AG04449 (cell line): ENCODE data around the gene CEACAM18.

Experiments used
- CTCF ChIA-PET: fragments of 350-600 bp; formaldehyde crosslinking; extraction: SDS; loops from one replicate; lab custom pipeline; 2021; ENCODE audit warnings: antibody characterized with exemption; lab: Yijun Ruan, JAX
- POLR2A ChIA-PET: fragments of 400-600, 350-600 bp; formaldehyde crosslinking; extraction: SDS; loops from one replicate; lab custom pipeline; 2020; ENCODE audit warnings: antibody characterized with exemption, inconsistent platforms; lab: Yijun Ruan, JAX
- DNase-seq: peaks from one replicate; pipeline ENCODE4 v3.0.0-alpha.2; 2010; ENCODE audit warnings: low read depth, low spot score
- H3K4me3 ChIP-seq: 2 replicates; pipeline ENCODE4 v1.5.1; 2011; ENCODE audit warnings: low read depth, mild to moderate bottlenecking, control low read depth, low read length
- TF ChIP-seq, protein P1 (sequence below): IDR thresholded peaks from one replicate; pipeline ENCODE4 v1.5.1; 2011; ENCODE audit warnings: mild to moderate bottlenecking, moderate library complexity, low read length, control low read depth, inconsistent platforms; ENCODE audit not compliant: insufficient read depth; ENCODE audit errors: missing control alignments

Gene CEACAM18

DNA sequence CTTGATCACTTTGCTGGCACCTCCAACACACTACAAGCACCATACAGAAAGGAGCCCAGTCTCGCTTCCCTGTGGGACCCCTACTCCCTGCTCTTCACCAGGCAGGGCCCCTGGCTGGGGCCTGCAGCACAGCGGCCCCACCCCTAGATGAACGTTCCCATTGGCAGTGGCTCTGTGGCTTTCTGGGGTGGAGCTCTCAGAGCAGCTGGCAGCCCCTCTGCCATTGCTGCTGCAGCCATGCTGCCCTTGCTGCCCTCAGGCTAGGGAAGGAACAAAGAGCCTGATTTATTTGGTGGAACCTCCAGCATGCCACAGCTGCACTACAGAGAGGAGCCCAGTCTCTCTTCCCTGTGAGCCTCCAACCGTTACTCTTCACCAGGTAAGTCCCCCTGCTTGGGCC lies 47.3 kb downstream of the CEACAM18 start:
- no peak for DNase-seq
- CTCF ChIA-PET: interaction anchor here (2.2 kb wide), 1 partner anchor 11 kb away, joined by 10 read pairs; no protein-coding TSS in a partner anchor
- TF ChIP-seq, protein P1, sequence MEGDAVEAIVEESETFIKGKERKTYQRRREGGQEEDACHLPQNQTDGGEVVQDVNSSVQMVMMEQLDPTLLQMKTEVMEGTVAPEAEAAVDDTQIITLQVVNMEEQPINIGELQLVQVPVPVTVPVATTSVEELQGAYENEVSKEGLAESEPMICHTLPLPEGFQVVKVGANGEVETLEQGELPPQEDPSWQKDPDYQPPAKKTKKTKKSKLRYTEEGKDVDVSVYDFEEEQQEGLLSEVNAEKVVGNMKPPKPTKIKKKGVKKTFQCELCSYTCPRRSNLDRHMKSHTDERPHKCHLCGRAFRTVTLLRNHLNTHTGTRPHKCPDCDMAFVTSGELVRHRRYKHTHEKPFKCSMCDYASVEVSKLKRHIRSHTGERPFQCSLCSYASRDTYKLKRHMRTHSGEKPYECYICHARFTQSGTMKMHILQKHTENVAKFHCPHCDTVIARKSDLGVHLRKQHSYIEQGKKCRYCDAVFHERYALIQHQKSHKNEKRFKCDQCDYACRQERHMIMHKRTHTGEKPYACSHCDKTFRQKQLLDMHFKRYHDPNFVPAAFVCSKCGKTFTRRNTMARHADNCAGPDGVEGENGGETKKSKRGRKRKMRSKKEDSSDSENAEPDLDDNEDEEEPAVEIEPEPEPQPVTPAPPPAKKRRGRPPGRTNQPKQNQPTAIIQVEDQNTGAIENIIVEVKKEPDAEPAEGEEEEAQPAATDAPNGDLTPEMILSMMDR: no peak
- POLR2A ChIA-PET: no interaction called here
- H3K4me3 ChIP-seq: no peak overlapping the region

DNA sequence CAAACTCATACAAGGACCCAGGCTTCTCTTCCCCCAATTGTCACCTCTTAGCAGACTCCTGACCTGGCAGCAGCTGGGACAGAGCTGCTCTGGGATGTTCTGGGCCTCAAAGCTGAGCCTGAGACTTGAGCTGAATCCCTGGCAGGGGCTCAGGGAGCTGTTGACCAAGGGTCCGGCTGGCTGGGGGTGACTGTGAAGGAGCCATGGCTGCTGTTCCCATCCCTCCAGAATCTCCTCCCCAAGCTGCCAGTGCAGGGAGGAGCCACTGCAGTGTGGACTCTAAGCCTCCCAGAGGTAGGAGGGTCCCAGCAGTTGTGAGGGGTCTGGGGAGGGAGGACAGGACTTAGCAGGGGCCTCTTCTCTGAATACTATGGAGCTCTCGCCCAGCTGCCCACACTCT lies 51.0 kb downstream of the CEACAM18 start:
- H3K4me3 ChIP-seq: no peak overlapping the region
- ChIA-PET POLR2A (no interaction called here), CTCF (no interaction called here)
- DNase-seq: no peak
- TF ChIP-seq, protein P1: no peak

DNA sequence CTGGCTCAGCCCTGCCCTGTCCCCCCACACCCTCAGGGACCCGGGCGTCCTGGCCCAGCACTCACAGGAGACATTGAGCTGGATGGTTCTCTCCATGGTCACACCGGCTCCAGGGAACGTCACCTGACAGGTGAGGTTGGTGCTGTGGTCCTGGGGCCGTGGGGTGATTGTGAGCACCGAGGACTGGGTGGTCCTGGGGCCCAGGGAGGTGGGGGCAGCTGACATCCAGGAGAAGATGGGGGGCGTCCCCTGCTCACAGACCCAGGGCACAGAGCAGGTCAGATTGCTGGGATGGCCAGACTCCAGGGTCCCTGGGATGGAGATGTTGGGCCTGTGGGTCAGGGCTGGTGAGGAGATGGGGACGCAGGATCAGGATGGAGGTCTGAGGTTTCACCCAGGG lies 52.3 kb downstream of the CEACAM18 start:
- CTCF ChIA-PET: no interaction called here
- POLR2A ChIA-PET: no interaction called here
- DNase-seq: no peak
- TF ChIP-seq, protein P1: no peak
- no peak overlapping the region for H3K4me3 ChIP-seq

DNA sequence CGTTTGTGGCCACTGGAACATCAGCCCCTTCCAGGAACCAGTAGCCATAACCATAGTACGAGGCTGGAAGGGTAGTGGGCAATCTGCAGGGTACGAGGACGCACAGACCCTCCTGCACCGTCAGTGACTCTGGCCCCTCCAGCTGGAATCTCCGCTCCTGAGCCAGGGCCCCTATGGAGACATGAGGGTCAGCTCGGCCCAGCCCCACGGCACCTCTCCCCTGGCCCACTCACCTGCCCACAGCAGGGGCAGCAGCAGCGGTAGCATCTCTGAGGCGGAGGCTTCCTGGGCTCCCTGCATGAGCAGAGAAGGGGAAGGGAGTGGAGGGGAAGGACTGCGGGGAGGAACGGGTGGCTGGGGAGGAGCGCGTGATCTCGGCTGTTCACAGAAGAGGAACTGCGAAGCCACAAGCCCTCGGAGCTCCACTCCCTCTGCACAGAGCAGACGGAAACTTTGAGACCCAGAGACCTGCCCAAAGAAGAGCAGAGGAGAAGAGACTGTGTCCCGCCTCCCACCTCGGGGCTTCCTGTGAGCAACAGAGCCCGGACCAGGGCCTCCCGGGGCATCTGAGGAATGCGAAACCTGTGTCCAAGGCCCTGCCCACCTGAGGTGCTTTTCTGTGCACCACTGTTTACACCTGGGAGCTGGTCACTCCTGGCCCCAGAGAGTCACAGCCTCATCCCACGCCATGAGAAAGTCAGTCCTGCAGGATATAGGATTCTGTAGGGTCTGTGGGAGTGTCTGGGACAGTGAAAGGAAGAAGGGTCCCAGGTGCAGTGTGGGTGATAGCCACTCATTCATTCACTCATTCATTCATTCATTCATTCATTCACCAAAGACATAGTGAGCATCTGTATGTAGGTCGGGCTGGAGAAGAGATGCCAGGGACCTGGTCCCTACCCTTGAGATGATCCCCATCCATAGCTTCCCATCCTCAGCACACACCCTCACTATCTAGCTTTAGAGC lies 53.3 kb downstream of the CEACAM18 start, which contains the start of gene SIGLEC6:
Gene SIGLEC6 (minus strand): TSS at position 322 of the 967 bp plus-strand sequence. CDS start 22 bp downstream, at position 300.
- TF ChIP-seq, protein P1: no peak
- DNase-seq: no peak
- ChIA-PET POLR2A (no interaction called here), CTCF (no interaction called here)
- no peak within 1 kb of the TSS for H3K4me3 ChIP-seq

DNA sequence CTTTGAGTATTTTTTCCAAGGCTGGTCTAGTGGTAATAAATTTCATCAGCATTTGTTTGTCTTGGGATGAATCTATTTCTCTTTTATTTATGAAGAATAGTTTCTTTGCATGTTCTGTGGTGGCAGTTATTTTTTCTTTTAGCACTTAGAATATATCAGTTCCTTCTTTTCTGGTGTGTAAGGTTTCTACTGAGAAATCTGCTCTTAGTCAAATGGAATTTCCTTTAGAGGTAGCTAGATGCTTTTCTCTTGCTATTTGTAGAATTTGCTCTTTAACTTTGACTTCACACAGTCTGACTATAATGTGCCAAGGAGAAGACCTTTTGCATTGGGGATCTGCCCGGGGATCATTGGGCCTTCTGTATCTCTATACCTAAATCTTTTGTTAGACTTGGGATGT lies 57.2 kb downstream of the CEACAM18 start:
- POLR2A ChIA-PET: no interaction called here
- H3K4me3 ChIP-seq: no peak overlapping the region
- CTCF ChIA-PET: interaction anchor here (0.9 kb wide), 1 partner anchor 21 kb away, joined by 4 read pairs; no protein-coding TSS in a partner anchor
- TF ChIP-seq, protein P1: no peak
- DNase-seq: no peak

DNA sequence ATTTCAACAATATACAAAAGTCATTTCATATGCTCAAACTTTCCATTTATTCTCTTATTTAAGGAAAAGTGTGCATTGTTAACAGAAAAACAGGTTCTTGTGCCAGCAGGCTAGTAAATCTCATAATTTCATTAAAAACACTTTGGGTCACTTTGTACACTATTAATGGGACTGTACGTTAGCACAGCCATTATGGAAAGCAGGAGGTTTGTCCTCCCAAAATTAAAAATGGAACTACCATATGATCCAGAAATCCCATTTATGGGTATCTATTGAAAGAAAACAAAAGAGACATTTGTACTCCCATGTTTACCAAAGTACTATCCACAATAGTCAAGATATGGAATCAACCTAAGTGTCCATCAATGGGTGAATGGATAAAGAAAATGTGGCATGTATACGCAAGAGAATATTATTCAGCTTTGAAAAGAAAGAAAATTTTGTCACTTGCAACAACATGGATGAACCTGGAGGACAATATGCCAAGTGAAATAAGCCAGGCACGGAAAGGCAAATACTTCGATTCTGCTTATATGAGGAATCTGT lies 61.6 kb downstream of the CEACAM18 start:
- no peak for DNase-seq
- POLR2A ChIA-PET: no interaction called here
- CTCF ChIA-PET: interaction anchor here (2.7 kb wide), 1 partner anchor 25 kb away, joined by 7 read pairs; no protein-coding TSS in a partner anchor
- H3K4me3 ChIP-seq: no peak overlapping the region
- TF ChIP-seq, protein P1: no peak
